HG03521 (cell line): Measurements from ENCODE around the gene LACRT.
A peak's percentile ranks its signal among the peaks of the same experiment; 100 is the strongest.
"Not testable (repeated sequence)": the region's sequence is repeated elsewhere in the genome, so short reads cannot be mapped to it uniquely, and the experiment has no call there.

Source experiments
- ATAC-seq: cut with Tn5 transposase; IDR thresholded peaks from one replicate; pipeline ENCODE4 v1.9.1; 2021; ENCODE audit warnings: mild to moderate bottlenecking, moderate library complexity; ENCODE audit not compliant: unreplicated experiment

Gene LACRT

GRCh38 chr12:54634795-54635194 is at the start of gene LACRT:
Gene LACRT (minus strand): TSS chr12:54634895. CDS start chr12:54634841, 54 bp downstream.
- no peak for ATAC-seq

- no peak for ATAC-seq
Observed at GRCh38 chr12:54683398-54683797, 48.7 kb upstream of the LACRT start.

GRCh38 chr12:54682674-54683073 is 48.0 kb upstream of the LACRT start:
- ATAC-seq, result no peak

GRCh38 chr12:54680374-54680773 is 45.7 kb upstream of the LACRT start:
- peak; percentile 77 for ATAC-seq

- no peak for ATAC-seq
Observed at GRCh38 chr12:54678131-54678530, 43.4 kb upstream of the LACRT start.

- no peak for ATAC-seq
Observed at GRCh38 chr12:54667945-54668344, 33.2 kb upstream of the LACRT start.

GRCh38 chr12:54666008-54666407 is 31.3 kb upstream of the LACRT start:
- ATAC-seq, result no peak

- not testable (repeated sequence) for ATAC-seq
Observed at GRCh38 chr12:54665022-54665635, 30.4 kb upstream of the LACRT start.

GRCh38 chr12:54663603-54664002 is 28.9 kb upstream of the LACRT start:
- no peak for ATAC-seq

- ATAC-seq, result no peak
Observed at GRCh38 chr12:54662026-54662425, 27.3 kb upstream of the LACRT start.

- no peak for ATAC-seq
Observed at GRCh38 chr12:54661048-54661447, 26.4 kb upstream of the LACRT start.

GRCh38 chr12:54660320-54660962 is 25.7 kb upstream of the LACRT start:
- ATAC-seq, result no peak

GRCh38 chr12:54658306-54659264 is 23.9 kb upstream of the LACRT start:
- peak; percentile 63 for ATAC-seq

GRCh38 chr12:54657105-54657607 is 22.5 kb upstream of the LACRT start:
- ATAC-seq, result no peak

GRCh38 chr12:54654926-54655325 is 20.2 kb upstream of the LACRT start:
- no peak for ATAC-seq

GRCh38 chr12:54653025-54653424 is 18.3 kb upstream of the LACRT start:
- ATAC-seq, result no peak

- no peak for ATAC-seq
Observed at GRCh38 chr12:54650889-54651288, 16.2 kb upstream of the LACRT start.

GRCh38 chr12:54650409-54650808 is 15.7 kb upstream of the LACRT start:
- no peak for ATAC-seq

GRCh38 chr12:54649825-54650224 is 15.1 kb upstream of the LACRT start:
- no peak for ATAC-seq

GRCh38 chr12:54648265-54648664 is 13.6 kb upstream of the LACRT start, which contains the start of gene DCD:
Gene DCD (minus strand): TSS chr12:54648365. CDS start chr12:54648303, 62 bp downstream.
- no peak for ATAC-seq

- no peak for ATAC-seq
Observed at GRCh38 chr12:54641554-54641953, 6.9 kb upstream of the LACRT start.
